ENCODE measurements around the gene PFKM. TPM values are rescaled to one million over a fixed set of nuclear protein-coding genes. Genes with fewer than 3 reads are reported as not detected.

The PFKM gene
- total RNA-seq, 1 donor from 2014 or later, result 19.6 TPM

DNA sequence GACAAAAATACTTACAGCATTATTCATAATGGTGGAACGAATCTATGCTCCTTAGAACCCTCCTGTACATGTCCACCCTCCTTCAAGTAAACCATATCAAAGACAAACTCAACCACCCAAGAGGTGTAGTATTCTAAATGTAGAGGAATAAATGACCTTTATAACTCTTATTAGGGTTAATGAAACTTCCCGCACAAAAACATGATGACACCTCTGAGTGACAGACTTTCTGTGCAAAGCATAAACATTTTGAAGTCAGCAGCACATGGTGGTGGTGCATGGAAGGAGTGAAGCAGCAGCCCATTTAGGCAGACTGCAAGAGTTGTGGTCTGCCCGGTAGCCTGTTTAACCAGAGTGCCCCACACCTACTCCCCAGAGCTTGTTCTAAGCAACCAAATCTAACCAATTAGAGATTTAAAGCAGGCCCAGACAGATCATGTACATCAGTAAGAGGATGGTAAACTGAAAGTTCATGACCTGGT, 38.8 kb downstream of the PFKM start:
- Histone ChIP-seq H3K4me3 (peak overlapping the region; percentile 75 to 88), H3K36me3 (peaks cover 0 to 4% of the 10 kb centered on the region in 2 donors), H3K9me3 (no peaks in the 10 kb centered on the region), H3K4me1 (peaks cover 0 to 8% of the 10 kb centered on the region in 2 donors), H3K27me3 (no peaks in the 10 kb centered on the region), H3K27ac (peak overlapping the region; percentile 76 to 78)
- TF ChIP-seq, protein P1, sequence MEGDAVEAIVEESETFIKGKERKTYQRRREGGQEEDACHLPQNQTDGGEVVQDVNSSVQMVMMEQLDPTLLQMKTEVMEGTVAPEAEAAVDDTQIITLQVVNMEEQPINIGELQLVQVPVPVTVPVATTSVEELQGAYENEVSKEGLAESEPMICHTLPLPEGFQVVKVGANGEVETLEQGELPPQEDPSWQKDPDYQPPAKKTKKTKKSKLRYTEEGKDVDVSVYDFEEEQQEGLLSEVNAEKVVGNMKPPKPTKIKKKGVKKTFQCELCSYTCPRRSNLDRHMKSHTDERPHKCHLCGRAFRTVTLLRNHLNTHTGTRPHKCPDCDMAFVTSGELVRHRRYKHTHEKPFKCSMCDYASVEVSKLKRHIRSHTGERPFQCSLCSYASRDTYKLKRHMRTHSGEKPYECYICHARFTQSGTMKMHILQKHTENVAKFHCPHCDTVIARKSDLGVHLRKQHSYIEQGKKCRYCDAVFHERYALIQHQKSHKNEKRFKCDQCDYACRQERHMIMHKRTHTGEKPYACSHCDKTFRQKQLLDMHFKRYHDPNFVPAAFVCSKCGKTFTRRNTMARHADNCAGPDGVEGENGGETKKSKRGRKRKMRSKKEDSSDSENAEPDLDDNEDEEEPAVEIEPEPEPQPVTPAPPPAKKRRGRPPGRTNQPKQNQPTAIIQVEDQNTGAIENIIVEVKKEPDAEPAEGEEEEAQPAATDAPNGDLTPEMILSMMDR (IDR thresholded peaks at IDR 0.05), result no peak
- no peak for DNase-seq (ENCODE audit: low spot score in 2 of 2)
- intact Hi-C loops (cut with DNase I), result loop anchor here (1.0 to 10.0 kb wide), 4 partner anchors 25 to 153 kb away; partner anchors contain the start of genes CCDC184, COL2A1 and SENP1

DNA sequence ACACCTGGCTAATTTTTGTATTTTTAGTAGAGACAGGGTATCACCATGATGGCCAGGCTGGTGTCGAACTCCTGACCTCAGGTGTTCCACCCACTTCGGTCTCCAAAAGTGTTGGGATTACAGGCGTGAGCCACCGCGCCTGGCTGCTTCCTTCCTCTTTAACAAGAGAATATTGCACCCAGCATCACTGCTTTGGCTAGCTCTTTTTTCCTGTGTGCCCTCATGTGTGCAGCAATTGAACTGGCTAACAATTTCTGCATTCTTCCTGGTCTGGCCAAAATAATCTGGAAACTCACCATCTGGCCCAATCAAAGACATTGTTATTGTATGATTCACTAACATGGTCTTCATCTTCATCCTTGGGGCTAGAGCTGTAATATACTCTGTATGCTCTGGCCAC, 40.9 kb downstream of the PFKM start:
- intact Hi-C loops (cut with DNase I), result no loop called here
- TF ChIP-seq, protein P1 (IDR thresholded peaks at IDR 0.05), result no peak
- H3K9me3 ChIP-seq, result no peaks in the 10 kb centered on the region
- no peaks in the 10 kb centered on the region for H3K27me3 ChIP-seq
- no peak overlapping the region for H3K4me3 ChIP-seq
- H3K27ac ChIP-seq, result no peak overlapping the region
- no peak for DNase-seq (ENCODE audit: low spot score in 2 of 2)
- H3K36me3 ChIP-seq, result no peaks in the 10 kb centered on the region
- peaks cover 0 to 8% of the 10 kb centered on the region in 2 donors for H3K4me1 ChIP-seq

DNA sequence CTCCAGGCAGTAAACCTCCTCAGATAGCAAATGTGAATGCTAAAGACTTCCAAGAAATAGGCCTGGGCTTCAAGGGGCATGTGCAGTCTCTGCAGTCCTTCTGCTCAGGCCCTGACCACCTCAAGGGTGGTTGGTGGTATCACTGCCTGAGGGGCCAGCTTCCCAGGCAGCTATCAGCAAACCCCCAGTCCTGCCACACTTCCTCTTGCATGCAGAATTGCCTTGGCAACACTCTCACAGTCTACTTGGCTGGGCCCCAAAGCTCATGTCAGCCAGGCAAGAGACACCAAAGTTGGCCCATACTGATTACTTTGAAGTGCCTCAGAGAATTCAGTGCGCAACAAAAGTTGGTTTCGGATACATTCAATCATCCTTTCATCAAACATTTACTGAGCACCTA, 41.6 kb downstream of the PFKM start:
- Histone ChIP-seq H3K4me1 (peaks cover 0 to 8% of the 10 kb centered on the region in 2 donors), H3K36me3 (no peaks in the 10 kb centered on the region), H3K9me3 (no peaks in the 10 kb centered on the region), H3K27me3 (no peaks in the 10 kb centered on the region), H3K27ac (no peak overlapping the region), H3K4me3 (no peak overlapping the region)
- intact Hi-C loops (cut with DNase I), result no loop called here
- TF ChIP-seq, protein P1 (IDR thresholded peaks at IDR 0.05), result no peak
- no peak for DNase-seq (ENCODE audit: low spot score in 2 of 2)

DNA sequence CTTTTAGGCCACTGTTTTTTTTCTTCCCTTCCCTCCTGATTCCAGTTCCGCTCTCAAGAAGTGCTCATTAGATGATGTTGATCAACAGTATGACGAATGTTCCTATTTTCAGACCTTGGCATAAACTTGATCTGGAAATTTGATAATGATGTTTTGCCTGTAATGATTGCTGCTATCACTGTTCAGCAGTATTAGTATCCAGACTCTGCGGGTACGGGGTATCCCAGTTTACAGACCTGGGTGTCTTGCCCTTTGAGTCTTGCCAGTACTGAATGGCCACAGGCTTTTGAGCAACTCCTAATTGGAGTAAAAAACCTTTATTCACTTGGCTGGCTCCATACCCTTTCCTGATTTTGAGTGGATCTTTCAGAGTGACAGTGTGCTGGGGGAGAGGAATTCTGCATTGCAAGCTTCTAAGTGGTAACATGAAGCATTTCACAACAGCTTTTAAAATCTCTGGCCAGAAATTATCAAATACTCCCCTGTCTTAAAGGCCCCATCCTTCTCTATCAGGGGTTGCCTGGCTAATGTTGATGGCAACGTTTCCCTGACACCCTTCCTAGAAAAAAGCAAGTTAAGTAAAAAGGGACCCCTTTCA, 44.1 kb downstream of the PFKM start:
- no peaks in the 10 kb centered on the region for H3K9me3 ChIP-seq
- H3K27ac ChIP-seq, result no peak overlapping the region
- intact Hi-C loops (cut with DNase I), result no loop called here
- TF ChIP-seq, protein P1 (IDR thresholded peaks at IDR 0.05), result no peak
- no peaks in the 10 kb centered on the region for H3K4me1 ChIP-seq
- no peaks in the 10 kb centered on the region for H3K27me3 ChIP-seq
- no peaks in the 10 kb centered on the region for H3K36me3 ChIP-seq
- H3K4me3 ChIP-seq, result no peak overlapping the region
- DNase-seq (ENCODE audit: low spot score in 2 of 2), result no peak

DNA sequence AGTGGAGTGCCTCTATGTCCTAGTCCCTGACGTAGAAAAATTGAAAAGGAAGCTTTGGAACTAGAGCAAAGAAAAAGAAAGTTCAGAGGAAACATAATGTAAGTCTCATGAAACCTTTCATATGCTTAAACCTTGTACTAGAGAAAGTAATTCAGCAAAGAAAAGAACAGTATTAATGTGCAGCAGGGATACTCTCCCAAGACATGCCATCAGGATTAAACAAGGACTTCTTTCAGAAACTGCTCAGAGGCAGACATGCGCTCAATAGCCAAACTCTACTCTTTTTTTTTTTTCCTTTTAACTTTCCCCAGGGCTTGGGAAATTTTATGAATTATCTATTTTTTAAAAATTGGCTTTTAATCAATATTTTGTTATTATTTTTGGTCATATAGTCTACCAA, 45.3 kb downstream of the PFKM start:
- Histone ChIP-seq H3K4me1 (no peaks in the 10 kb centered on the region), H3K27me3 (no peaks in the 10 kb centered on the region), H3K36me3 (no peaks in the 10 kb centered on the region), H3K9me3 (no peaks in the 10 kb centered on the region), H3K27ac (no peak overlapping the region), H3K4me3 (no peak overlapping the region)
- TF ChIP-seq, protein P1 (IDR thresholded peaks at IDR 0.05), result no peak
- intact Hi-C loops (cut with DNase I), result no loop called here
- no peak for DNase-seq (ENCODE audit: low spot score in 2 of 2)
